GM19328 (cell line): ENCODE data around the gene LGALS4.
A peak's percentile ranks its signal among the peaks of the same experiment; 100 is the strongest.
"Not testable (repeated sequence)": the region's sequence is repeated elsewhere in the genome, so short reads cannot be mapped to it uniquely, and the experiment has no call there.

Experiments used
- ATAC-seq: cut with Tn5 transposase; IDR thresholded peaks from one replicate; pipeline ENCODE4 v1.9.1; 2021; ENCODE audit warnings: mild to moderate bottlenecking, moderate library complexity; ENCODE audit not compliant: unreplicated experiment

The LGALS4 gene

DNA sequence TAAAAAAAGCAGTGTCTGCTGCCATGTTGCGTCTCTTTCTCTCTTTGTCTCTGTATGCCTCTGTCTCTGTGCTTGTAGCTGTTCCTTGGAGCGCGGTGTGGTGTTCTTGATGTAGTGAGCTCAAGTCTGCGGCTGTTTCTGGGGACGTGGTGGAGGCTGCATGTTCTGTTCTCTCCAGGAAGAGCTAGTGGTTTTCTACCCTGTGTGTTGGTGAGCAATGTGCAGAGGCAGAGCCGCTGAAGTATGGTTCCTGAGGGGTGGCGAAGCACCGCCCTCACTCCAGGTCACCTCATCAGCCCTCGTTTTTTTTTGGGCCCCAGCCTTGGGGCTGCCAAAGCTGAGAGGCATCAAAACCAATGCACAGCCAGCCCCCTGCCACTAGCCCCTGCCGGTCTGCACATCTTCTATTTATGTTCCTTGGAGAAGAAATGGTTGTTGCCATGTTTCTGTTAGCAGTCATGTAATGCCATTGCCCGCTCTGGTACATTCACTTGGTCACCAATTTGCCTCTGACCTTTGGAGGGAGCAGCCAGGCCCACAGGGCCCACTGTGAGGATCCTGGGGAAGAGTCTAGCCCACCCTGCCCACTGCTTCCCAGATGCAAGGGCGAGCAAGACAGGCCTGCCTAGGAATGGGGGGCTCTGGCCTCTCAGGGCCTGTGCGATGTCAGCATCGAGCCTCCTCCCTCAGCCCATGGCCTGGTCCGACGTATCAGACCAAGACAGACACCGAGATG is 29.9 kb upstream of the LGALS4 start:
- no peak for ATAC-seq

GRCh38 chr19:38841787-38842438 is 29.2 kb upstream of the LGALS4 start:
- ATAC-seq, result no peak

DNA sequence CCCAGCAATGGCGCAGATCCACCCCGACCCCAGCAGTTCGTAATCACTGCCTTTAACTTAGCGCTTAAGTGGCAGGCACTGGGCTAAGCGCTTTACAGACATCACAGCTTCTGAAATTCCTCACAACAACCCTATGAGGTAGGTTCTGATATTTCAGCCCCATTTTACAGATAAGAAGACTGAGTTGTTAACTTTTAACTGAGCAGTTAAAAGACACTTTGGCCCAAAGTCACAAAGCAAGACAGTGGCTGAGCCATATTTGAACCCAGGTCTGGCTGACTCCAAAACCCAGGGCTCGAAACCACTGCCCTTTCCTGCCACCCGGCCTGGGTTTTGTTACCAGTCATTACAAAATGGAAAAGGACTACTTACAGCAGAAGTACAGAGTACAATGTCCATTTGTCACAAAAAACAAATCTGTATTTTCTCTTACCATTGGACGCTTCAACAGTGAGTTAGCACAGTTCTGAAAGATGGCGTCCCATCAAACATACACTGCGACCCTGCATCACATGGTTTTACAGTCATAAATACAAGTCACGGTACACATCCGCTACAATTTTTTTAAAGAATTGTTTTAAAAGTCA is 28.5 kb upstream of the LGALS4 start:
- no peak for ATAC-seq

GRCh38 chr19:38840583-38840968 is 27.8 kb upstream of the LGALS4 start:
- ATAC-seq, result no peak

- ATAC-seq, result no peak
These were observed 27.3 kb upstream of the LGALS4 start for GRCh38 chr19:38839816-38840582.

- ATAC-seq, result no peak
These were observed 26.4 kb upstream of the LGALS4 start for GRCh38 chr19:38838986-38839761.

GRCh38 chr19:38838208-38838985 is 25.7 kb upstream of the LGALS4 start:
- ATAC-seq, result no peak

GRCh38 chr19:38837656-38838121 is 24.9 kb upstream of the LGALS4 start:
- ATAC-seq, result no peak

DNA sequence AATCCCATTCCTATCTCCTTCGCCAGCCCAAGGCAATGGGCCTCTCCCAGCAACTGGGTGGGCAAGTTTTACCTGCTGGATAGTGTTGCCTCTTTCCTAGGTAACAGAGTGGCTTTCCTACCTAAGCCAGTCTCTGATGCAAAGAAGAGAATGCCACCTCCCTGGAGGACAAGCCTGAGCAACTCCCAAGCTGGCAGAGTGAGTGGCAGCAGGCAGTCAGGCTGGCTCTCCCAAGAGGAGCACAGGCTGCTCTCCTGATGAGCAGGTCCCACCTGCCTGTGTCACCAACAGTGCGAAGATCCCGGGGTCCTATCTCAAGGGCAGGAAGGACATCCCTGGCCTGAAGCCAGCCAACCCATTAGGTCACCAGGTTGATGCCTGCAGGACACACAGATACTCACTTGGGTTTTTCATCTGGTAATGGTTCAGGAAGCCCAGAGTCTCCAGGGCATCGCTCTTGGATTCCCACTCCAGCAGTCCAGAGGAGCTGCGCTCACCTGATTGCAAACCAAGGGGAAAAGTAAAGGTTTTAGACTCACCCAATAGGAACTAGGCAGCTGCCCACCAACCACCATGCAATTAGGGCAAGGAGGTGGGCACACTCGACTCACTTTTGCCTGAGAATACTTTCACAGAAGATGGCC is 24.4 kb upstream of the LGALS4 start:
- no peak for ATAC-seq

- ATAC-seq, result no peak
These were observed 23.6 kb upstream of the LGALS4 start for GRCh38 chr19:38836159-38836982.

DNA sequence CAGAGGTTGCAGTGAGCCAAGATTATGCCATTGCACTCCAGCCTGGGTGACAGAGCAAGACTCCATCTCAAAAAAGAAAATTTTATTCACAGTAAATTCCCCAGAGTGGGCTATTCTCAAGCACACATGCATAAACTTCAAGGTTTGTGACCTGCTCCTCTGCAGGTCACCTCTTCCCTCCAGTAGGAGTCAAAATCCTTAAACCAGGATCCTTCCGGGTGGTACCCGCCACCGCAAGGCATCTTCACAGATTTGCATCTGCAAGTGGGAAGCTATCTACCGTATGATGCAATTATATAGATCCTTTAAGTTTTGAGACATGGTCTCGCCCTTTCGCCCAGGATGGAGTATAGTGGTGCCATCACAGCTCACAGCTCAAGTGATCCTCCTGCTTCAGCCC is 21.8 kb upstream of the LGALS4 start:
- ATAC-seq, result no peak

DNA sequence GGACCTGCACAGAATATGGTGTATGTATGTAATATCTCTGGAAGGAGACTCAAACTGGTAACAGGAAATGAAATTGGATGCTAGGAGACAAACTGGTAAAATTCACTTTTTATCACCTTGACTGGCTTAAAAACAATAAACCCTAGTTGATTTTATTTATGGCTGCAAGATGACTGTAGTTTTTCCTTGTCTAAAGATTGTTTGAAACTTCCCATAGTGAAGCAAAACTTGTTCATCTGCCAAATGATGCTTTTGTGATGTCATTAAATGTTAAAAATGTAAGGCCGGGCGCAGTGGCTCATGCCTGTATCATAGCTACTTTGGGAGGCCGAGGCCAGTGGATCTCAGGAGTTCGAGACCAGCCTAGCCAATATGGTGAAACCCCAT is 21.4 kb upstream of the LGALS4 start:
- ATAC-seq, result no peak

DNA sequence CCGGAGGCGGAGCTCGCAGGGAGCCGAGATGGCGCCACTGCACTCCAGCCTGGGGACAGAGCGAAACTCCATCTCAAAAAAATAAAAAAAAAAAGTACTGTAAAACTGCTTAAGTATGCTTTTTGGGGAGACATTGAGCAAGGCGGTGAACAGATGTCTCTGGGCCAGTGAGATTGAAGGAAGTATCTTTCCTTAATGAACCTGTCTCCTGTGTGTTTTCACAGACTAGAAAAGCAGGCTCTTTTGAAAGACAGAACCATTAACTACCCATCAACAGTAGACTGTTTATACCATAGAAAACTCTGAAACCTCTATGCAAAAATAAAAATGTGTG is 20.3 kb upstream of the LGALS4 start:
- ATAC-seq, result no peak

DNA sequence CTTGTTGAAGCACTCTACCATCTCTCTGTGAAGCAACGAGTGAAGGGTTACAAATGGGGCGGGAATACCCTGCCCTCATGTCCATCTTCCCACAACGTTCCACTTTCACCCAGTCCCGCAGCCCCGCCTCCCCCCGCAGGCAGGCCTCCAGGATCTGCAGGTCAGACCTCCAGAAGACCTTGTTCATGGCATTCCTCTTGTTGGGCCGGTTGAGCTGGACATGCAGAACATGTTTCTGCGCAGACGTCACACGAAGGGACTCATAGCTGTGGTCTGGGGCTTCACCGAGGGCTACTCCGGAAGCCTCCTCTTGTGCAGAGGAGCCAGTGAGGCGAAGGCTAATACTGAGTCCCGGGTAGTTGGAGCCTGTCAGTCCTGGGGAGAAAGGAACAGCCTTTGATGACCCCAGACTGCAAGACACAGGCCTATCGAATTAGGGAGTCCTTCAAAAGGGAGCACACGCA is 18.4 kb upstream of the LGALS4 start:
- peak; percentile 32 for ATAC-seq

DNA sequence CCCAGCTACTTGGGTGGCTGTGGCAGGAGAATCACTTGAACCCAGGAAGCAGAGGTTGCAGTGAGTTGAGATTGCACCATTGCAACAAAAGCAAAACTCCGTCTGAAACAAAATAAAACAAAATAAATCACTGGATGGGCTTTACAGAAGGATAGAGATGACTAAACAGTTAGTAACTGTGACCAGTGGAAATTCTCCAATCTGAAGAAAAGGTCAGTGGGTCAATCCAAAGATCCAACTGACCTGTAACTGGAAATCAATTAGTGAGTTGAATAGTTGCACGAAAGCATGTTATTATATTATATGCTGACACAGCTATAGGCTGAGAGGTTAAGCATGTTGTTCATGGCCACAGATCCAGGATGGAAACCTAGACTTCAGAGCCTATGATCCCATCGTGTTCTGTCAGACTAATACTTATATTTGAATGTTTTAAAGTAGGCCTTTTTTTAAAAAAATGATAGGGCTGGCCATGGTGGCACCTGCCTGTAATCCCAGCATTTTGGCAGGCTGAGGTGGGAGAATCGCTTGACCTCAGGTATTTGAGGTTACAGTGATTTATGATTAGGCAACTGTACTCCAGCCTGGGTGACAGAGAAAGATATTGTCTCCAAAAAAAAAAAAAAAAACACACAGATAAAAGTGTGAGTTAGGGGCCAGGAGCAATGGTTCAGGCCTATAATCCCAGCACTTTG is 17.4 kb upstream of the LGALS4 start:
- ATAC-seq, result no peak

DNA sequence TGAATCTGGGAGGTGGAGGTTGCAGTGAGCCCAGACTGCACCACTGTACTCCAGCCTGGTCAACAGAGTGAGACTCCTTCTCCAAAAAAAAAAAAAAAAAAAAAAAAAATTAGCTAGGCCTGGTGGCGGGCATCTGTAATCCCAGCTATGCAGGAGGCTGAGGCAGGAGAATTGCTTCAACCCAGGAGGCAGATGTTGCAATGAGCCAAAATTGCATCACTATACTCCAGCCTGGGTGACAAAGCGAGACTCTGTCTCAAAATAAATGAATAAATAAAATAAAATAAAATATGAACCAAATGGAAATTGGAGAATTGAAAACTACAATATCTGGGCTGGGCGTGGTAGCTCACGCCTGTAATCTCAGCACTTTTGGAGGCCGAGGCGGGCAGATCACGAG is 16.5 kb upstream of the LGALS4 start:
- not testable (repeated sequence) for ATAC-seq

GRCh38 chr19:38826856-38827551 is 14.3 kb upstream of the LGALS4 start:
- ATAC-seq, result no peak
